H54 (cell line): ENCODE measurements around the gene FRMD4A.

Source experiments
- DNase-seq: peaks from one replicate; pipeline ENCODE4 v3.0.0; 2011; ENCODE audit warnings: low spot score, mixed read lengths; ENCODE audit not compliant: insufficient read length
- FAIRE-seq: peaks from 3 replicates; lab custom pipeline; 2011; peaks lifted over from hg19 to GRCh38; lab: Jason Lieb, UNC
- POLR2A ChIP-seq: IDR thresholded peaks from 2 replicates; pipeline ENCODE4 v1.6.1; 2011; ENCODE audit warnings: low read depth, mild to moderate bottlenecking, low read length

FRMD4A gene

DNA sequence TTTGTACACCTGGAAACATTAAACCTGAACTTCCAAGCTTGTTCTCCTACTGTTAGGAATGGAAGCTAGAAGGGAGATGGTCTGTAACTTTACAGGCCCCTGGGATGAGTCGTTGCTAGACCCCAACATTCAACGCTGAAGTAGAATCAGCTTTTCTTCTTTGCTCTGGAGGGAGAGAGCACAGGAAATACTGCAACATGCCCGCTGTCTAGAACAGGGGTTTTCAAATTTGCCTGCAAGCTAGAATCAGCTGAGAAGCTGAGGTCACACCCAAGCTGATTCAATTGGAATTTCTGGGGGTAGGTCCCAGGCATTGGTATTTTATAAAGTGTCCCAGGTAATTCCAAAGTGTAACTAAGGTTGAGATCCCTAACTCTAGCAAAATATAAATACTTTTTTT lies 524.3 kb downstream of the FRMD4A start:
- FAIRE-seq: no peak
- TF ChIP-seq POLR2A: no peak
- no peak for DNase-seq

- TF ChIP-seq POLR2A: no peak
- DNase-seq (no peak), FAIRE-seq (no peak)
Observed at GRCh38 chr10:13803566-13804554, 526.9 kb downstream of the FRMD4A start.

- DNase-seq (no peak), FAIRE-seq (no peak)
- no peak for TF ChIP-seq POLR2A
Observed at GRCh38 chr10:13801907-13802288, 528.8 kb downstream of the FRMD4A start.

- FAIRE-seq (no peak), DNase-seq (no peak)
- no peak for TF ChIP-seq POLR2A
Observed at GRCh38 chr10:13801156-13801906, 529.4 kb downstream of the FRMD4A start.

GRCh38 chr10:13797164-13797563 lies 533.6 kb downstream of the FRMD4A start:
- no peak for TF ChIP-seq POLR2A
- FAIRE-seq: no peak
- DNase-seq: no peak

DNA sequence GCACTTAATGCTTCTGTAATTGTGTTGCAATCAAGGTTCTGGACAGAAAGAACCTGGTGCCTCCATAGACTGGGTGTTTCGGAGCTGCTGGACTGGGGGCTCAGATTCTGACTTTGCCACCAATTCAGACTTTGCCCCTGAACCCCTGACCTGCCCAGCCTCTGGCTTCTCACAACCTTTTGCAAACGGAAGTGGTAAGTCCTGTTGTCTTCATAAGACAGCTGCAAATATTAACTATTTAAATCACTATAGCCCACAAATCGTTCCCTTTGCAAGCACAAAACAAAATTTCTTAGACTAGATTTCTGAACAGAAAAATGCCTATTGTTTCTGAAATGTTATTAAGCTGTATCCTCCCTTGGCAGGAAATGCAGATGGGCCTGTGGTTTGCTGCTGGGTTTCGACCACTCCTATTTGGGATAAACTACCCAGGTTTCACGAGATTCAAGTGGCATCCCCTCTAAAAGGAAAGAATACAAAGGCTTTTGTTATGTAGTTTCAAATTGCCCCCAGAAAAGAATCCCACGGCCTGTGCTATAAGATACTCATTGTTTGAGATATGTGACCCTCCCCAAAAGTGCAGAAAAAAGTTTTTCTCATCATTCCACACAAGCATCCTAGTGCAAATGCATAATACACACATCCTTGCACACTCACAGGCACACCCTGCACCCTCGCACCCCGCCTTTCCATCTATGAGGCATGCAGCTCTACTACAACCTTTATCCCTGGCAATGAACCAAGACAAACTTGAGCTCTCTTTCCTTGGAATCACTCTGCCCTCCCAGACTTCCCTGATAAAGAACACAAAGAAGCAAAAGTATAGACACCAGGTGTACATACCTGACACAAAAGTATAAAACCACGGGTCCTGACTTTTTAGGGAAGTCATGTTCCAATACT lies 534.8 kb downstream of the FRMD4A start:
- TF ChIP-seq POLR2A: no peak
- no peak for DNase-seq
- FAIRE-seq: no peak

DNA sequence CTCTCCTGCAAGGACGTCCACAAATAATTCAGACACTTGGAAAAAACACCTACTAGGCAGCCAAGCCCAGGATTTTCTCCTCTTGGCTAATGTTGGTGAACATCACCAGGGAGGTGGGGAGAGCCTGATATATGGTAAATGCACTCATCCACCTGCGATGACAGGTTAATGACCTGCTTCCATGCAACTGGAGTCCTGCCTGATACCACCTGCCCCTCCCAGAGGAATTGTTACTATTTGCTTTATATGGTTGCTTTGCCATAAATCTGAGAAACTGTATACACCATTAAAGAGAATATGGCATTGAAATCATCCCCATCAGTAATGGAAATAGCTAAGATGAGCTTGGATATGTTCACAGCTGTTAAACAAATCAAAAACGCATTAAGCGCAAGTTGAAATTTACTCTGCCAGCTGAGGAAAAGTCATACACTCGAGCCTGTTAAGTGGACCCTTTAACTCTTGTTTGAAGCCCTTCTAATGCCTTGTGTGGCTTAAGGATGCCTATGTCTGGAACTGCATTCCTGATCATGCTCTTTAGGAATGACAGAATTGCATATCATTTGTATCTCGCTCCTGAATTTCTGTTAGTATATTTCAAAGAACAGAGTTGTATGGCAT lies 535.6 kb downstream of the FRMD4A start:
- no peak for DNase-seq
- no peak for TF ChIP-seq POLR2A
- FAIRE-seq: no peak

DNA sequence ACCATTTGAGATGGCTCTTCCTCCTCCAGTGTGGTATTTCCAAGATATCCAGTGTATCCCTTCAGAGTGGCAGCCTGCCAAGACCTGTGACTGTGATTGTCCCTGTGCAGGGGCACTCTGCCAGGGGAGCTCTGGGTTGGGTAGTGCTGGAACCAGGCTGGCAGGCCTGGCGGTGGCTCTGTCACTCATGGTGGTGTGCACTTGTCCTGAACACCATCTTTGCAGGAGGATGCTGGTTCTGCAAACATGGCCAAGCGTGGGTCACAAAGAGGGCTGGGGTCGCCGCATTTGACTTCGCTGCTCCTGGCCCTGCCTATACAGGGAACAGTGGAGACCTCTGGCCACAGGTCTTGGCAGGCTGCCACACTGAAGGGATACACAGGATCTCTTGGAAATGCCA lies 538.7 kb downstream of the FRMD4A start:
- DNase-seq: no peak
- TF ChIP-seq POLR2A: no peak
- no peak for FAIRE-seq

DNA sequence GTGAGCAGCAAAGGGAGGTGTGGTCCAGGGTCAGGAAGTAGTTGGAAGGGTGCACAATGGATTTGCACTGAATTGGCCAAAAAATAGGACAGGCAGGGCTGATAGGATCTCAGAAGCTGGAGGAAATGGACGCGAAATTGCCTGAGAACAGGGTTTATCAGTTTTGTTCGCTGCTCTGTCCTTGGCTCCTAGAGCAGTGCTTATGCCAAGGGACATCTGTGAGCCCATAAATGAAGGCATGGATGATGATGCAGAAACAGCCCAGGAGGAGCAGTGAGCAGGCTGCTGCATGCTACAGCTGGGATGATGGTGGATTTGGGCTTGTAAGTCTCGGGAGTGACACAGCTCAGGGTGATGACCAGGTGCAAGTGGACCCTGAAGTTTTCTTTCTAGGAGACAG lies 539.2 kb downstream of the FRMD4A start:
- TF ChIP-seq POLR2A: no peak
- no peak for DNase-seq
- no peak for FAIRE-seq

- FAIRE-seq: no peak
- DNase-seq: no peak
- no peak for TF ChIP-seq POLR2A
Observed at GRCh38 chr10:13790196-13790595, 540.5 kb downstream of the FRMD4A start.

DNA sequence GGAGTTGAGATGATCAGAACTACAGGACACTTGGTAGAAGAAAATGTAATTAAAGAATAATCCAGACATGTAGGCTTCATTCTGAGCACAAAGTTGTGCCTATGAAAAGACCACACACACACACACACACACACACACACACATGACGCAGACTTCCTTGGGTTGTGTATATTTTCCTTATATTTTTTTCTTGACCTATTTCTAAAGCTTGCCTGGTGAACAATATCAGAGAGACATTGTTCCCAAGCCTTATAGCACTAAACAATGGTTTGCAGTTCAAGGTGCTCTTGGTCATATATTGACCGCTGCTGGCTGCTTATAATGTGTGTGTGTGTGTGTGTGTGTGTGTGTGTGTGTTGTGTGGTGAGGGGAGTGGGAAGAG lies 541.3 kb downstream of the FRMD4A start:
- FAIRE-seq: no peak
- DNase-seq: no peak
- TF ChIP-seq POLR2A: no peak

GRCh38 chr10:13788711-13789447 lies 541.8 kb downstream of the FRMD4A start:
- TF ChIP-seq POLR2A: no peak
- FAIRE-seq: no peak

GRCh38 chr10:13788320-13788600 lies 542.5 kb downstream of the FRMD4A start:
- DNase-seq: no peak
- TF ChIP-seq POLR2A: no peak
- FAIRE-seq: no peak

More at GRCh38 chr10:13788711-13789447, 541.8 kb downstream of the FRMD4A start:
- DNase-seq: no peak
